HepG2 (cell line): ENCODE data around the gene SEC14L1.

ENCODE experiments used
- ERF ChIP-seq: IDR thresholded peaks from 2 replicates; pipeline ENCODE4 v1.6.1; 2018; ENCODE audit warnings: missing biosample characterization, missing genetic modification reagents
- FOXM1 ChIP-seq: sonication (generic); formaldehyde crosslinking; IDR thresholded peaks from 2 replicates; pipeline ENCODE4 v1.5.0; 2020; ENCODE audit warnings: missing genetic modification reagents
- NCOA1 ChIP-seq: sonication (generic); formaldehyde crosslinking; IDR thresholded peaks from 2 replicates; pipeline ENCODE4 v1.9.0; 2021; ENCODE audit warnings: missing genetic modification reagents
- POLR2AphosphoS5 ChIP-seq: IDR thresholded peaks from 2 replicates; pipeline ENCODE4 v1.6.1; 2012; ENCODE audit warnings: low read depth, low read length
- RAD21 ChIP-seq: fragments of 450-650 bp; formaldehyde crosslinking; IDR thresholded peaks from 2 replicates; pipeline ENCODE4 v1.5.0; 2020; ENCODE audit warnings: mild to moderate bottlenecking
- SP2 ChIP-seq: sonication (generic); formaldehyde crosslinking; IDR thresholded peaks from 2 replicates; pipeline ENCODE4 v1.5.1; 2020; ENCODE audit warnings: mild to moderate bottlenecking, missing genetic modification reagents
- YY1 ChIP-seq: IDR thresholded peaks from 2 replicates; pipeline ENCODE4 v1.6.1; 2011; ENCODE audit warnings: low read length, low read depth, moderate library complexity, mild to moderate bottlenecking; ENCODE audit not compliant: insufficient read depth, insufficient replicate concordance
- ZBTB3 ChIP-seq: sonication (generic); formaldehyde crosslinking; IDR thresholded peaks from 2 replicates; pipeline ENCODE4 v1.4.0; 2020; ENCODE audit warnings: low read depth, mild to moderate bottlenecking, moderate library complexity, missing genetic modification reagents, borderline replicate concordance
- ZNF329 ChIP-seq: sonication (generic); formaldehyde crosslinking; IDR thresholded peaks from 2 replicates; pipeline ENCODE4 v1.9.0; 2021; ENCODE audit warnings: low read depth, mild to moderate bottlenecking, missing genetic modification reagents
- ZNF562 ChIP-seq: sonication (generic); formaldehyde crosslinking; IDR thresholded peaks from 2 replicates; pipeline ENCODE4 v1.8.0; 2022; ENCODE audit warnings: missing genetic modification reagents, borderline replicate concordance
- ZNF619 ChIP-seq: sonication (generic); formaldehyde crosslinking; IDR thresholded peaks from 2 replicates; pipeline ENCODE4 v1.4.0; 2020; ENCODE audit warnings: mild to moderate bottlenecking, missing genetic modification reagents
- TF ChIP-seq, protein P1 (sequence below): sonication (generic); formaldehyde crosslinking; IDR thresholded peaks from 2 replicates; pipeline ENCODE4 v1.5.0; 2020; ENCODE audit warnings: mild to moderate bottlenecking, missing genetic modification reagents, moderate library complexity
- TF ChIP-seq, protein P2 (sequence below): sonication (generic); formaldehyde crosslinking; IDR thresholded peaks from 2 replicates; pipeline ENCODE4 v1.4.0; 2020; ENCODE audit warnings: missing genetic modification reagents

DNA sequence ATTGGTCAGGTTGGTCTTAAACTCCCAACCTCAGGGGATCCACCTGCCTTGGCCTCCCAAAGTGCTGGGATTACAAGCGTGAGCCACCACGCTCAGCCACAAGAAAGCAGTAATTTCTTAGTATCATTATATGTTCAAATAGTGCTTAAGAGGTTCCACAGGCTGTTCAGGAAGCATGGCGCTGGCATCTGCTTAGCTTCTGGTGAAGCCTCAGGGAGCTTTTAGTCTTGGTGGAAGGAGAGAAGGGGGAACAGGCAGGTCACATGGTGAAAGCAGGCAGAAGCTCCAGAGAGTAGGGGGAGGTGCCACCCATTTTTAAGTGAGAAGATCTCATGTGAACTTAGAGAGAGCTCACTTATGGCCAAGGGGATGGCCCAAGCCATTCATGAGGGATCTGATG is 3.7 kb upstream of the SEC14L1 start:
- TF ChIP-seq, protein P1, sequence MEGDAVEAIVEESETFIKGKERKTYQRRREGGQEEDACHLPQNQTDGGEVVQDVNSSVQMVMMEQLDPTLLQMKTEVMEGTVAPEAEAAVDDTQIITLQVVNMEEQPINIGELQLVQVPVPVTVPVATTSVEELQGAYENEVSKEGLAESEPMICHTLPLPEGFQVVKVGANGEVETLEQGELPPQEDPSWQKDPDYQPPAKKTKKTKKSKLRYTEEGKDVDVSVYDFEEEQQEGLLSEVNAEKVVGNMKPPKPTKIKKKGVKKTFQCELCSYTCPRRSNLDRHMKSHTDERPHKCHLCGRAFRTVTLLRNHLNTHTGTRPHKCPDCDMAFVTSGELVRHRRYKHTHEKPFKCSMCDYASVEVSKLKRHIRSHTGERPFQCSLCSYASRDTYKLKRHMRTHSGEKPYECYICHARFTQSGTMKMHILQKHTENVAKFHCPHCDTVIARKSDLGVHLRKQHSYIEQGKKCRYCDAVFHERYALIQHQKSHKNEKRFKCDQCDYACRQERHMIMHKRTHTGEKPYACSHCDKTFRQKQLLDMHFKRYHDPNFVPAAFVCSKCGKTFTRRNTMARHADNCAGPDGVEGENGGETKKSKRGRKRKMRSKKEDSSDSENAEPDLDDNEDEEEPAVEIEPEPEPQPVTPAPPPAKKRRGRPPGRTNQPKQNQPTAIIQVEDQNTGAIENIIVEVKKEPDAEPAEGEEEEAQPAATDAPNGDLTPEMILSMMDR (CRISPR knock-in tag): no peak
- TF ChIP-seq RAD21: no peak
- TF ChIP-seq YY1: no peak
- TF ChIP-seq POLR2AphosphoS5: no peak
- TF ChIP-seq, protein P2, sequence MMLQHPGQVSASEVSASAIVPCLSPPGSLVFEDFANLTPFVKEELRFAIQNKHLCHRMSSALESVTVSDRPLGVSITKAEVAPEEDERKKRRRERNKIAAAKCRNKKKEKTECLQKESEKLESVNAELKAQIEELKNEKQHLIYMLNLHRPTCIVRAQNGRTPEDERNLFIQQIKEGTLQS (CRISPR knock-in tag): no peak
- no peak for TF ChIP-seq SP2 (CRISPR knock-in tag)
- no peak for TF ChIP-seq NCOA1 (CRISPR knock-in tag)
- no peak for TF ChIP-seq FOXM1 (CRISPR knock-in tag)
- TF ChIP-seq ZNF329 (CRISPR knock-in tag): no peak
- TF ChIP-seq ERF: no peak
- no peak for TF ChIP-seq ZNF562 (CRISPR knock-in tag)
- TF ChIP-seq ZBTB3 (CRISPR knock-in tag): no peak
- TF ChIP-seq ZNF619 (CRISPR knock-in tag): no peak
